ENCODE data around the gene POU2F1.

The POU2F1 gene

GRCh38 chr1:167220537-167221125 is at the start of gene POU2F1:
TSS of gene POU2F1 (plus strand) at chr1:167220886. CDS start at chr1:167220898, 12 bp downstream.
- peak; percentile 58 for TF ChIP-seq CTCF (IDR thresholded peaks at IDR 0.05; ENCODE audit: control insufficient read depth, extremely low read depth, insufficient read depth)
- peak within 1 kb of the TSS; percentile 73 for H3K4me3 ChIP-seq (ENCODE audit: low read depth, low read length)
- DNase-seq (ENCODE audit: low read depth), result peak; percentile 92

GRCh38 chr1:167171286-167171929 is 49.3 kb upstream of the POU2F1 start:
- TF ChIP-seq CTCF (IDR thresholded peaks at IDR 0.05; ENCODE audit: control insufficient read depth, extremely low read depth, insufficient read depth), result no peak
- H3K4me3 ChIP-seq (ENCODE audit: low read depth, low read length), result no peak overlapping the region
- DNase-seq (ENCODE audit: low read depth), result no peak

GRCh38 chr1:167173516-167174184 is 47.0 kb upstream of the POU2F1 start:
- no peak for TF ChIP-seq CTCF (IDR thresholded peaks at IDR 0.05; ENCODE audit: control insufficient read depth, extremely low read depth, insufficient read depth)
- no peak for DNase-seq (ENCODE audit: low read depth)
- H3K4me3 ChIP-seq (ENCODE audit: low read depth, low read length), result no peak overlapping the region

GRCh38 chr1:167175901-167176300 is 44.8 kb upstream of the POU2F1 start:
- no peak for DNase-seq (ENCODE audit: low read depth)
- H3K4me3 ChIP-seq (ENCODE audit: low read depth, low read length), result no peak overlapping the region
- TF ChIP-seq CTCF (IDR thresholded peaks at IDR 0.05; ENCODE audit: control insufficient read depth, extremely low read depth, insufficient read depth), result no peak

GRCh38 chr1:167178831-167179230 is 41.9 kb upstream of the POU2F1 start:
- TF ChIP-seq CTCF (IDR thresholded peaks at IDR 0.05; ENCODE audit: control insufficient read depth, extremely low read depth, insufficient read depth), result no peak
- no peak for DNase-seq (ENCODE audit: low read depth)
- H3K4me3 ChIP-seq (ENCODE audit: low read depth, low read length), result no peak overlapping the region

GRCh38 chr1:167182571-167183320 is 37.9 kb upstream of the POU2F1 start:
- TF ChIP-seq CTCF (IDR thresholded peaks at IDR 0.05; ENCODE audit: control insufficient read depth, extremely low read depth, insufficient read depth), result no peak
- H3K4me3 ChIP-seq (ENCODE audit: low read depth, low read length), result no peak overlapping the region
- no peak for DNase-seq (ENCODE audit: low read depth)
